22Rv1 (cell line): ENCODE measurements around the gene DBI.

Experiments used
- CTCF ChIP-seq: fragments of 450-650 bp; IDR thresholded peaks from 2 replicates; pipeline ENCODE4 v1.5.1; 2017; ENCODE audit warnings: mild to moderate bottlenecking
- ZFX ChIP-seq: fragments of 450-650 bp; IDR thresholded peaks from 2 replicates; pipeline ENCODE4 v1.6.1; 2017; ENCODE audit warnings: antibody characterized with exemption, borderline replicate concordance

GRCh38 chr2:119402106-119402505 lies 35.3 kb downstream of the DBI start:
- TF ChIP-seq CTCF (no peak), ZFX (no peak)
